ENCODE data around the gene SSH3. TPM values are rescaled to one million over a fixed set of nuclear protein-coding genes. Genes with fewer than 3 reads are reported as not detected.
"Not testable (repeated sequence)": the region's sequence is repeated elsewhere in the genome, so short reads cannot be mapped to it uniquely, and the experiment has no call there.

The SSH3 gene
- total RNA-seq, 1 donor from 2014 or later: 37.7 TPM

DNA sequence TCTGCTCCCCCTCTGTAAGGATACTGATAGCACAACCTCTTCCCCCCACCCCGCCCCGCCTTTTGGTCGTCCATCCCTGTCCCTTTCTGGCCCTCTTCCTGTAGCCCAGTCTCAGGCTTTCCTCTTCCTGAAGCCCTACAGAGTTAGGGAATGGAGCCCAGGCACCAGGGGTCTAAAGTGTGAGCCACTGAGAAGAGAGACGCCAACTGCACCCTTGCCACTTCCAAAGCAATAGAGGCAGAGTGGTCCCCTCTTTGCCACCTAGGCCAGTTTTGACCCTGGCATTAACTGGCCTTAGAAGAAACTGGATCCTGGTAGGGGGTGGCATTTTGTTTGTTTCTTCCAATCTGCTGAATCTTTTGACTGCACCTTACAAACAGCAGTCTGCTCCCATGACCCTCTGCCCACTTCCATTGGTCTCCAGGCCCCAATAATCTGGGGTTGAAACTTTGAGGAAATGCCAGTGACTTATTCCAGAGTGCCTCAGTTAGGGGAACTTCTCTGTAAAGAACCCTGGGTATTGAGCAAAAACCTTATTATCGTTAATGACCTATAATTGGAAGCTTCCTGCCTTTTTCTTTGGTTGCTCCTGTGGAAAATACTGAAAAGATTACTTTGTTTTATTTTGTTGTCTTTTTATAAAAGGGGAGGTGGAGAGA lies 46.7 kb upstream of the SSH3 start:
- Histone ChIP-seq H3K27ac (no peak overlapping the region), H3K36me3 (peaks cover 59% of the 10 kb centered on the region), H3K4me1 (peaks cover 23% of the 10 kb centered on the region), H3K27me3 (ENCODE audit: low read depth) (no peaks in the 10 kb centered on the region), H3K9me3 (no peaks in the 10 kb centered on the region), H3K4me3 (no peak overlapping the region)
- intact Hi-C loops (cut with DNase I): no loop called here
- DNase-seq (no peak), ATAC-seq (no peak)
- TF ChIP-seq, protein P1, sequence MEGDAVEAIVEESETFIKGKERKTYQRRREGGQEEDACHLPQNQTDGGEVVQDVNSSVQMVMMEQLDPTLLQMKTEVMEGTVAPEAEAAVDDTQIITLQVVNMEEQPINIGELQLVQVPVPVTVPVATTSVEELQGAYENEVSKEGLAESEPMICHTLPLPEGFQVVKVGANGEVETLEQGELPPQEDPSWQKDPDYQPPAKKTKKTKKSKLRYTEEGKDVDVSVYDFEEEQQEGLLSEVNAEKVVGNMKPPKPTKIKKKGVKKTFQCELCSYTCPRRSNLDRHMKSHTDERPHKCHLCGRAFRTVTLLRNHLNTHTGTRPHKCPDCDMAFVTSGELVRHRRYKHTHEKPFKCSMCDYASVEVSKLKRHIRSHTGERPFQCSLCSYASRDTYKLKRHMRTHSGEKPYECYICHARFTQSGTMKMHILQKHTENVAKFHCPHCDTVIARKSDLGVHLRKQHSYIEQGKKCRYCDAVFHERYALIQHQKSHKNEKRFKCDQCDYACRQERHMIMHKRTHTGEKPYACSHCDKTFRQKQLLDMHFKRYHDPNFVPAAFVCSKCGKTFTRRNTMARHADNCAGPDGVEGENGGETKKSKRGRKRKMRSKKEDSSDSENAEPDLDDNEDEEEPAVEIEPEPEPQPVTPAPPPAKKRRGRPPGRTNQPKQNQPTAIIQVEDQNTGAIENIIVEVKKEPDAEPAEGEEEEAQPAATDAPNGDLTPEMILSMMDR (IDR thresholded peaks at IDR 0.05): no peak

DNA sequence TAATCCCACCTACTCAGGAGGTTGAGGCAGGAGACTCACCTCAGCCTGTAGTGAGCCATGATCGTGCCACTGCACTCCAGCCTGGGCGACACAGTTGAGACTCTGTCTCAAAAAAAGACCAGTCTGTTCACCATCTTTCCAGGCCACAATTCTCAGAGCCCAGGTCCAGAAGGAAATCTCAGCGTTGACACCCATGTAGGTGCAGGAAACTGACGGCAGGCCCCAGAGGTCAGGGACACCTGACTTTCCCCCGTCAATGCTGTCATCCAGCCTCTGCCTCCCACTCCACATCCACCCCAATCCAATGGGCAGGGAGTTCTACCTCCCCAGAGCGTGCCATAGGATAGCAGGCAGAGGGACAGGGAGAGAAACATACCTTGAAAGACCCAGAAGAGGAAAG lies 42.9 kb upstream of the SSH3 start:
- TF ChIP-seq, protein P1 (IDR thresholded peaks at IDR 0.05): no peak
- Histone ChIP-seq H3K36me3 (peaks cover 21% of the 10 kb centered on the region), H3K27me3 (ENCODE audit: low read depth) (no peaks in the 10 kb centered on the region), H3K9me3 (no peaks in the 10 kb centered on the region), H3K27ac (no peak overlapping the region), H3K4me1 (peaks cover 25% of the 10 kb centered on the region), H3K4me3 (no peak overlapping the region)
- intact Hi-C loops (cut with DNase I): loop anchor here (10.0 kb wide), 1 partner anchor 54 kb away; no protein-coding TSS in a partner anchor
- no peak for ATAC-seq
- no peak for DNase-seq

DNA sequence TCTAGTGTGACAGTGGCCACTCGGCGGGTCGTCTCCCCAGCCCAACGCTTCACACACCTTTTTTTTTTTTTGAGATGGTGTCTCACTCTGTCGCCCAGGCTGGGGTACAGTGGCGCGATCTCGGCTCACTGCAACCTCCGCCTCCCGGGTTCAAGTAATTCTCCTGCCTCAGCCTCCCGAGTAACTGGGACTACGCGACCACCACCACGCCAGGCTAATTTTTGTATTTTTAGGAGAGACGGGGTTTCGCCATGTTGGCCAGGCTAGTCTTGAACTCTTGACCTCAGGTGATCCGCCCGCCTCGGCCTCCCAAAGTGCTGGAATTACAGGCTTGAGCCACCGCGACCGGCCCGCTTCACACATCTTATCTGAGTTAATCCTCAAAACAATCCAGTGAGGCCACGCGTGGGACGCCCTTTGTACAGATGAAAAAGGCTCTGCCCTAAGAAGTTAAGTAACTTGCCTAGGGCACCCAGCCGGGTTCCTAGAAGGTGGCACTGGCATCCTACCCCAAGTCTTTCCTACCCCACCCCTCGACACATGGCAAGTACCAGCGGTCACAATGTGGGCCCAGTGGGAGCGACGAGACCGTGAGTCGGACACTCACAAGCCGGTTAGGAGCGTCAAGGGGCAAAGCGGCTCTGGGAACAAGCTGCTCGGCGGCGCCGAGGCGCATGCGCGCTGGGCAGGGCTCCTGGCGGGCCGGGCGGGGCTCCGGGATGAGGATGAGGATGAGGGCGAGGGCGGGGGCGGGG lies 42.3 kb upstream of the SSH3 start:
- Histone ChIP-seq H3K4me1 (peaks cover 32% of the 10 kb centered on the region), H3K36me3 (peaks cover 14% of the 10 kb centered on the region), H3K4me3 (peak overlapping the region; percentile 43)
- intact Hi-C loops (cut with DNase I): loop anchor here (10.0 kb wide), 1 partner anchor 54 kb away; no protein-coding TSS in a partner anchor
- H3K27me3 ChIP-seq (ENCODE audit: low read depth); H3K9me3 ChIP-seq; H3K27ac ChIP-seq: not testable (repeated sequence)
- ATAC-seq (peak; percentile 41 to 57), DNase-seq (peak; percentile 75)

DNA sequence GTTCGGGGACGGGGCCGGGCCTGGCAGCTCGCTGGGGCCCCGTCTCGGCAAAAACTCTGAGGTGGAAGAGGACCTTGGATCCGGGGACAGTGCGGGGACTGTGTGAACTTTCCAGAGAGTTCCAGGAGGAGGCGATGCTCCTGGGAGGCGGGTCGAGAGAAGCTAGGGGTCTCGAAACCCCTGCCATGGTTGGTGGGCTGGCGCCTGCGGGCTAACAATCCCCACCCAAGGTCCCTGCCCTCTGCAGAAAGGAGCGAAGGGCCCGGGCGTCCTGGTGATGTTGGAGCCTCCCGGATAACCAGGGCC lies 41.7 kb upstream of the SSH3 start:
- ATAC-seq (no peak), DNase-seq (no peak)
- Histone ChIP-seq H3K36me3 (peaks cover 9% of the 10 kb centered on the region), H3K4me1 (peaks cover 32% of the 10 kb centered on the region), H3K4me3 (peak overlapping the region; percentile 43), H3K9me3 (no peaks in the 10 kb centered on the region), H3K27me3 (ENCODE audit: low read depth) (no peaks in the 10 kb centered on the region), H3K27ac (no peak overlapping the region)
- intact Hi-C loops (cut with DNase I): loop anchor here (10.0 kb wide), 1 partner anchor 53 kb away; no protein-coding TSS in a partner anchor
- TF ChIP-seq, protein P1 (IDR thresholded peaks at IDR 0.05): peak; percentile 25

DNA sequence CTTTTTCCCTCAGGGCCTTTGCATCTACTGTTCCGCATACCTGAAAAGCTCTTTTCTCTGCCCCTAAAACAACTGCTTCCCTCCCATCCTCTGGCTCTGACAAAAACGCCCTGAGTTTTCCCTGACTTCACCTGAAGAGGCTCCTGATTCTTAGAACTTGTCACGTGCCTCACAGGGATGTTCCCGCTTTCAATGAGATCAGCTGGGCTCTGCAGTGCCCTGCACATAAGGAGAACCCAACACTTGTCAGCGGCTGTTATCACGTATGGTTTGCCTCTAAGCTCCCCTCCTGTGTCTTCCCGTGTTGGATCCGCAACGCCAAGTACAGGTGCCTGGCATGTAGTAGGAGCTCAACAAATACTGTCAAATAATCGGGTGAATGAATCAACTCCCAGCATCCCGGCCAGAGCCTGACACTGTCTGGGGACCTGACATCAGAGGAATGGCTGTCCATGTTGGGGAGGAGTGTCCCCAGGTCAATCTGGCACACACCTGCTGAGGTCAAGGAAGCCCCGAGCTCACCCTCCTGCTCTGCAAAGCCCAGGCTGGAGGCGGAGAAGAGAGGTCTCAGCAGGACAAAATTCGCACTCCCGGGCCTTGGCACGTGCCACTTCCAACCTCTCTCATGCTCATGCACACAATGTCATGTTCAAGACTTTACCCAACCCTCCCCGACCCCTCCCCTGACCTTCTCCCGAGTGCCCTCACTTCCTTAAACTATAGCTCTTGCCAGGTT lies 41.2 kb upstream of the SSH3 start:
- H3K27ac ChIP-seq: peak overlapping the region; percentile 53
- no peaks in the 10 kb centered on the region for H3K27me3 ChIP-seq (ENCODE audit: low read depth)
- intact Hi-C loops (cut with DNase I): loop anchor here (10.0 kb wide), 1 partner anchor 53 kb away; no protein-coding TSS in a partner anchor
- peaks cover 4% of the 10 kb centered on the region for H3K36me3 ChIP-seq
- no peaks in the 10 kb centered on the region for H3K9me3 ChIP-seq
- ATAC-seq (no peak), DNase-seq (no peak)
- H3K4me3 ChIP-seq: no peak overlapping the region
- TF ChIP-seq, protein P1 (IDR thresholded peaks at IDR 0.05): no peak
- H3K4me1 ChIP-seq: peaks cover 32% of the 10 kb centered on the region

All from lower lobe of right lung (tissue), 2 donors.